Mesenchymal stem cell (in vitro differentiated cells and primary cell): Measurements from ENCODE around the gene ADGRL3.

Experiments used
- DNase-seq: peaks from one replicate; pipeline ENCODE4 v3.0.0-alpha.2; 2013
- H2AFZ ChIP-seq: one replicate; pipeline ENCODE4 v1.6.1; 2013; ENCODE audit warnings: low read depth, mild to moderate bottlenecking, control low read depth, inconsistent platforms, low read length, moderate library complexity
- H2AK5ac ChIP-seq: 2 replicates; pipeline ENCODE4 v1.6.1; 2013; ENCODE audit warnings: low read length, moderate library complexity, mild to moderate bottlenecking, inconsistent platforms; ENCODE audit not compliant: severe bottlenecking
- H2BK120ac ChIP-seq: one replicate; pipeline ENCODE4 v1.6.1; 2013; ENCODE audit warnings: low read depth, mild to moderate bottlenecking, inconsistent platforms, low read length, moderate library complexity
- H2BK12ac ChIP-seq, 2 experiments: one replicate each; pipeline ENCODE4 v1.6.1; 2013; ENCODE audit warnings: inconsistent platforms in 2 of 2, low read length in 2 of 2, mild to moderate bottlenecking in 2 of 2, moderate library complexity in 2 of 2, control low read depth in 1 of 2
- H2BK15ac ChIP-seq: one replicate; pipeline ENCODE4 v1.6.1; 2013; ENCODE audit warnings: mild to moderate bottlenecking, low read depth, inconsistent platforms; ENCODE audit not compliant: poor library complexity, severe bottlenecking
- H2BK5ac ChIP-seq: 2 replicates; pipeline ENCODE4 v1.6.1; 2013; ENCODE audit warnings: low read depth, mild to moderate bottlenecking, low read length, control low read depth, inconsistent platforms; ENCODE audit not compliant: poor library complexity, severe bottlenecking
- H3K14ac ChIP-seq, 2 experiments: one replicate each; pipeline ENCODE4 v1.6.1; 2013; ENCODE audit warnings: inconsistent platforms in 2 of 2, low read length in 2 of 2, control low read depth in 1 of 2, mild to moderate bottlenecking in 1 of 2, moderate library complexity in 1 of 2
- H3K18ac ChIP-seq, 2 experiments: one replicate each; pipeline ENCODE4 v1.6.1; 2013; ENCODE audit warnings: inconsistent platforms in 2 of 2, low read length in 2 of 2, control low read depth in 1 of 2, low read depth in 1 of 2, mild to moderate bottlenecking in 1 of 2
- H3K23ac ChIP-seq, 2 experiments: one replicate each; pipeline ENCODE4 v1.6.1; 2013; ENCODE audit warnings: inconsistent platforms in 2 of 2, low read length in 2 of 2, mild to moderate bottlenecking in 2 of 2, moderate library complexity in 2 of 2, control low read depth in 1 of 2
- H3K27ac ChIP-seq: 2 replicates; pipeline ENCODE4 v1.5.1; 2013; ENCODE audit warnings: mild to moderate bottlenecking, moderate library complexity, low read length, control low read depth, inconsistent platforms; ENCODE audit not compliant: poor library complexity, severe bottlenecking
- H3K27me3 ChIP-seq, 2 experiments: 2 replicates each; pipeline versions ENCODE4 v1.6.1 to v1.7.0; 2013; ENCODE audit warnings: low read length in 2 of 2, mild to moderate bottlenecking in 2 of 2, moderate library complexity in 2 of 2, control low read depth in 1 of 2, inconsistent platforms in 1 of 2; ENCODE audit not compliant: control insufficient read depth in 1 of 2, insufficient read depth in 1 of 2
- H3K36me3 ChIP-seq, 2 experiments: 2 replicates each; pipeline versions ENCODE4 v1.6.1 to v1.7.0; 2013; ENCODE audit warnings: low read length in 2 of 2, control low read depth in 1 of 2, inconsistent platforms in 1 of 2, low read depth in 1 of 2, mild to moderate bottlenecking in 1 of 2; ENCODE audit not compliant: insufficient read depth in 2 of 2, control insufficient read depth in 1 of 2
- H3K4ac ChIP-seq, 2 experiments: one replicate each; pipeline ENCODE4 v1.6.1; 2013; ENCODE audit warnings: inconsistent platforms in 2 of 2, low read length in 2 of 2, mild to moderate bottlenecking in 2 of 2, moderate library complexity in 2 of 2, control low read depth in 1 of 2, low read depth in 1 of 2
- H3K4me1 ChIP-seq: 2 replicates; pipeline ENCODE4 v1.6.1; 2013; ENCODE audit warnings: low read depth, low read length, control low read depth; ENCODE audit not compliant: control insufficient read depth, insufficient read depth
- H3K4me2 ChIP-seq: 2 replicates; pipeline ENCODE4 v1.6.1; 2013; ENCODE audit warnings: low read length, mild to moderate bottlenecking, inconsistent platforms; ENCODE audit not compliant: poor library complexity, severe bottlenecking
- H3K4me3 ChIP-seq, 2 experiments: 2 replicates each; pipeline versions ENCODE4 v1.5.1 to v1.7.0; 2013; ENCODE audit warnings: low read length in 2 of 2, mild to moderate bottlenecking in 2 of 2, control low read depth in 1 of 2, low read depth in 1 of 2; ENCODE audit not compliant: insufficient read depth in 1 of 2
- H3K79me1 ChIP-seq: replicated peaks from 2 replicates; pipeline ENCODE4 v1.6.1; 2013; ENCODE audit warnings: mild to moderate bottlenecking, control low read depth, low read length, inconsistent platforms; ENCODE audit not compliant: poor library complexity, severe bottlenecking
- H3K9ac ChIP-seq: 2 replicates; pipeline ENCODE4 v1.7.0; 2013; ENCODE audit warnings: mild to moderate bottlenecking, low read length, moderate library complexity
- H3K9me3 ChIP-seq: 2 replicates; pipeline ENCODE4 v1.7.0; 2013; ENCODE audit warnings: mild to moderate bottlenecking, low read length; ENCODE audit not compliant: control insufficient read depth
- H4K8ac ChIP-seq: one replicate; pipeline ENCODE4 v1.6.1; 2013; ENCODE audit warnings: inconsistent platforms, mild to moderate bottlenecking, low read length, moderate library complexity
- H4K91ac ChIP-seq: one replicate; pipeline ENCODE4 v1.6.1; 2013; ENCODE audit warnings: mild to moderate bottlenecking, low read length, inconsistent platforms
- WGBS: methylation state at CpG from one replicate; pipeline ENCODE4 v1.1.7; 2013; ENCODE audit warnings: mixed read lengths; 5-methylcytosine and 5-hydroxymethylcytosine counted together

Gene ADGRL3

DNA sequence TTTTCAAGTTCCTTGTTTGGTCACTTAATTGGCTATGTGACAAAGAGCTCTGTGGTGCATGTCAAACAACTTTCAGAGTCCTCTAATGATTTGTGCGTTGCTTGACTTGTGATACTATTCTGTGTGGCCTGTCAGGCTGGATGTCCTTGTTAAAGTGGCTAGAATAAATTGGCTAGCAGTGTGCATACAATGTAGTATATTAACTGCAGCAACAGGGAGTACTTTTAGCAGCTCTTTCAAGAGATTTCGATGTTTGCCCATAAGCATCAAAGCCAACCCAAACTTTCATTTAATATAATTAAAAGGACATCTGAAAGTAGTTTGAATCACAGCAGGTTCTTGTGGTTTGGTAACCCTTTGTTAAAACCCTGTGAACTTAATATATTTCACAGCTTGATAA is 718.9 kb downstream of the ADGRL3 start:
- 64% methylated on average over 1 of the region's 2 CpGs for WGBS
- Histone ChIP-seq H2BK5ac (no peak overlapping the region), H4K91ac (no peak overlapping the region), H3K27me3 (no peaks in the 10 kb centered on the region), H3K4ac (no peak overlapping the region), H3K9me3 (no peaks in the 10 kb centered on the region), H3K18ac (no peak overlapping the region), H3K4me3 (no peak overlapping the region), H2BK120ac (no peak overlapping the region), H3K4me2 (no peak overlapping the region), H2BK15ac (no peak overlapping the region), H4K8ac (no peak overlapping the region), H3K36me3 (no peaks in the 10 kb centered on the region), H2AK5ac (no peak overlapping the region), H3K14ac (no peak overlapping the region), H2BK12ac (no peak overlapping the region), H2AFZ (no peak overlapping the region), H3K23ac (no peak overlapping the region), H3K4me1 (no peaks in the 10 kb centered on the region), H3K79me1 (no peaks in the 10 kb centered on the region), H3K27ac (no peak overlapping the region), H3K9ac (no peak overlapping the region)
- no peak for DNase-seq

DNA sequence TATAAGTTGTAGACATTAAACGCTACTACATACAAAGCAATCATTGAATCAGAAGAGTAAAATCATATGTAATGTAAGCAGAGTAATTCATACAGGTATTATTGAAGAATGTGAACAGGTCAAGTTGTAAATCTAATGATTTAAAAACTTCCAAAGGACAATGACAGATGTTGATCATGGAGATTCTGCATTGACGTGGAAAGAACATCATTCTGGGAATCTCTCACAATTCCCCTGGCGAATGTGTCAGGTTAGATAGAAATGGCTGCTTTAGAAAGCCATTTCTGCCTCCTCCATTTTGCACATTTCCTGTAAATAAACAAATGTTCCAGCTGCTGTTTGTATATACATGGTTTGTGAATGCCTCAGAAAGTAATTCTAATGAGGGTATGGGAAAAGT is 719.4 kb downstream of the ADGRL3 start:
- no peak overlapping the region for H3K9ac ChIP-seq
- H3K23ac ChIP-seq = no peak overlapping the region
- H4K91ac ChIP-seq = no peak overlapping the region
- H2BK120ac ChIP-seq = no peak overlapping the region
- no peaks in the 10 kb centered on the region for H3K27me3 ChIP-seq
- no peaks in the 10 kb centered on the region for H3K9me3 ChIP-seq
- no peak overlapping the region for H2AK5ac ChIP-seq
- H3K27ac ChIP-seq = no peak overlapping the region
- no peak overlapping the region for H2BK5ac ChIP-seq
- no peak overlapping the region for H4K8ac ChIP-seq
- 67% methylated on average over 1 of the region's 3 CpGs for WGBS
- no peaks in the 10 kb centered on the region for H3K4me1 ChIP-seq
- H2BK15ac ChIP-seq = no peak overlapping the region
- H3K14ac ChIP-seq = no peak overlapping the region
- H3K4ac ChIP-seq = no peak overlapping the region
- H3K18ac ChIP-seq = no peak overlapping the region
- no peaks in the 10 kb centered on the region for H3K36me3 ChIP-seq
- H3K4me3 ChIP-seq = no peak overlapping the region
- H3K4me2 ChIP-seq = no peak overlapping the region
- no peaks in the 10 kb centered on the region for H3K79me1 ChIP-seq
- no peak overlapping the region for H2AFZ ChIP-seq
- no peak overlapping the region for H2BK12ac ChIP-seq
- DNase-seq = peak; percentile 16

DNA sequence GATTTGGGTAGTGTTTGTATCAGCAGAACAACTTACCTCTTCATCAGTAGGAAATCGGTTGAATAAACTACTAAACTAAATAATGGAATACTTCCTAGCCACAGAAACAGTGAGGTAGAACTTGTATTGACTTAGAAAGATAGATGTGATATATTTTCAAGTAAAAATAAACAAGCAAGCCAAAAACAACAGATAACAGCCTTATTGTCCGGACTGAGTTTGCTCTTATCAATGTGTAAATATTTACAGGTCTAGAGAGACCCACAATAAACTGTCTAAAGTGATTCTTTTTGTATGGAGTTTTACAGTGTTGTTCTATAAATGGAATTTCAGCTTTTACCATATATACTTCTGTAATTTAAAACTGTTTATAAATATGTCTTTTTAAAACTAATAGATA is 721.8 kb downstream of the ADGRL3 start:
- Histone ChIP-seq H3K4me1 (no peaks in the 10 kb centered on the region), H3K18ac (no peak overlapping the region)
- no CpG with 5 or more reads among the region's 2 CpGs for WGBS

GRCh38 chr4:61922766-61923165 is 722.6 kb downstream of the ADGRL3 start:
- peak; percentile 10 for DNase-seq
- WGBS = 72% methylated on average over 3 of the region's 4 CpGs
- no peaks in the 10 kb centered on the region for H3K79me1 ChIP-seq

More for the DNA sequence above, 721.8 kb downstream of the ADGRL3 start:
- no peak overlapping the region for H3K4me2 ChIP-seq
- no peak overlapping the region for H3K9ac ChIP-seq
- no peak overlapping the region for H3K4me3 ChIP-seq
- H2BK5ac ChIP-seq = no peak overlapping the region
- no peaks in the 10 kb centered on the region for H3K79me1 ChIP-seq
- no peak overlapping the region for H4K8ac ChIP-seq
- no peak overlapping the region for H2AK5ac ChIP-seq
- no peak overlapping the region for H3K14ac ChIP-seq
- H2BK120ac ChIP-seq = no peak overlapping the region
- DNase-seq = no peak
- no peak overlapping the region for H3K23ac ChIP-seq
- H2BK15ac ChIP-seq = no peak overlapping the region
- H4K91ac ChIP-seq = no peak overlapping the region
- H3K27ac ChIP-seq = no peak overlapping the region
- no peak overlapping the region for H3K4ac ChIP-seq
- no peaks in the 10 kb centered on the region for H3K9me3 ChIP-seq
- H3K36me3 ChIP-seq = no peaks in the 10 kb centered on the region
- no peak overlapping the region for H2AFZ ChIP-seq
- no peaks in the 10 kb centered on the region for H3K27me3 ChIP-seq
- H2BK12ac ChIP-seq = no peak overlapping the region

More at GRCh38 chr4:61922766-61923165, 722.6 kb downstream of the ADGRL3 start:
- no peak overlapping the region for H2BK15ac ChIP-seq
- no peak overlapping the region for H3K4me2 ChIP-seq
- no peak overlapping the region for H4K91ac ChIP-seq
- no peak overlapping the region for H2BK120ac ChIP-seq
- no peak overlapping the region for H3K27ac ChIP-seq
- H3K18ac ChIP-seq = no peak overlapping the region
- H3K4me3 ChIP-seq = no peak overlapping the region
- H3K23ac ChIP-seq = no peak overlapping the region
- no peak overlapping the region for H2AK5ac ChIP-seq
- H3K36me3 ChIP-seq = no peaks in the 10 kb centered on the region
- no peak overlapping the region for H2AFZ ChIP-seq
- no peak overlapping the region for H3K14ac ChIP-seq
- no peak overlapping the region for H3K4ac ChIP-seq
- no peak overlapping the region for H2BK5ac ChIP-seq
- H4K8ac ChIP-seq = no peak overlapping the region
- H3K9ac ChIP-seq = no peak overlapping the region
- H3K4me1 ChIP-seq = no peaks in the 10 kb centered on the region
- no peak overlapping the region for H2BK12ac ChIP-seq
- no peaks in the 10 kb centered on the region for H3K9me3 ChIP-seq
- H3K27me3 ChIP-seq = no peaks in the 10 kb centered on the region
